AG04449 (cell line): ENCODE data around the gene VAC14.

Experiments used
- CTCF ChIA-PET: fragments of 350-600 bp; formaldehyde crosslinking; extraction: SDS; loops from one replicate; lab custom pipeline; 2021; ENCODE audit warnings: antibody characterized with exemption; lab: Yijun Ruan, JAX
- POLR2A ChIA-PET: fragments of 400-600, 350-600 bp; formaldehyde crosslinking; extraction: SDS; loops from one replicate; lab custom pipeline; 2020; ENCODE audit warnings: antibody characterized with exemption, inconsistent platforms; lab: Yijun Ruan, JAX
- DNase-seq: peaks from one replicate; pipeline ENCODE4 v3.0.0-alpha.2; 2010; ENCODE audit warnings: low read depth, low spot score
- H3K4me3 ChIP-seq: 2 replicates; pipeline ENCODE4 v1.5.1; 2011; ENCODE audit warnings: low read depth, mild to moderate bottlenecking, control low read depth, low read length
- TF ChIP-seq, protein P1 (sequence below): IDR thresholded peaks from one replicate; pipeline ENCODE4 v1.5.1; 2011; ENCODE audit warnings: mild to moderate bottlenecking, moderate library complexity, low read length, control low read depth, inconsistent platforms; ENCODE audit not compliant: insufficient read depth; ENCODE audit errors: missing control alignments

VAC14 gene

DNA sequence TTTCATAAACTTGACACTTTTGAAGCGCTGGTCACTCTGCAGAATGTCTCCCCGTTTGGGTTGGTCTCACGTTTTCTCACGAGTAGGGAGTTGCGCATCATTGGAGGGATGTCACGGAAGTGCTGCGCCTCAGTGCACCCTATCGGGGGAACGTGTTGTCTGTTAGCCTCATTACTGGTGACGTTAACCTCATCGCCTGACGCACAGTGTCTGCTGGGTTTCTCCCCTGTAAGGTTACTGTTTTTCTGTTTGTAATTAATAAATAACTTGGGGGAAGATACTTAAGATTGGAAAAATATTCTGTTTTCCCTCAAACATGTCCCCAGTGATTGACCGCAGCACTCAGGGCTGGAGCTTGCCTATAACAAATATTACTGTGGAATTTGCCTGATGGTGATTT is 26.7 kb downstream of the VAC14 start:
- no peak for DNase-seq
- ChIA-PET POLR2A (no interaction called here), CTCF (interaction anchor here (1.7 to 13.3 kb wide), 3 partner anchors 15 to 96 kb away, joined by 3 to 320 read pairs (median 106); partner anchors contain the start of gene MTSS2)
- no peak overlapping the region for H3K4me3 ChIP-seq
- TF ChIP-seq, protein P1, sequence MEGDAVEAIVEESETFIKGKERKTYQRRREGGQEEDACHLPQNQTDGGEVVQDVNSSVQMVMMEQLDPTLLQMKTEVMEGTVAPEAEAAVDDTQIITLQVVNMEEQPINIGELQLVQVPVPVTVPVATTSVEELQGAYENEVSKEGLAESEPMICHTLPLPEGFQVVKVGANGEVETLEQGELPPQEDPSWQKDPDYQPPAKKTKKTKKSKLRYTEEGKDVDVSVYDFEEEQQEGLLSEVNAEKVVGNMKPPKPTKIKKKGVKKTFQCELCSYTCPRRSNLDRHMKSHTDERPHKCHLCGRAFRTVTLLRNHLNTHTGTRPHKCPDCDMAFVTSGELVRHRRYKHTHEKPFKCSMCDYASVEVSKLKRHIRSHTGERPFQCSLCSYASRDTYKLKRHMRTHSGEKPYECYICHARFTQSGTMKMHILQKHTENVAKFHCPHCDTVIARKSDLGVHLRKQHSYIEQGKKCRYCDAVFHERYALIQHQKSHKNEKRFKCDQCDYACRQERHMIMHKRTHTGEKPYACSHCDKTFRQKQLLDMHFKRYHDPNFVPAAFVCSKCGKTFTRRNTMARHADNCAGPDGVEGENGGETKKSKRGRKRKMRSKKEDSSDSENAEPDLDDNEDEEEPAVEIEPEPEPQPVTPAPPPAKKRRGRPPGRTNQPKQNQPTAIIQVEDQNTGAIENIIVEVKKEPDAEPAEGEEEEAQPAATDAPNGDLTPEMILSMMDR = no peak

DNA sequence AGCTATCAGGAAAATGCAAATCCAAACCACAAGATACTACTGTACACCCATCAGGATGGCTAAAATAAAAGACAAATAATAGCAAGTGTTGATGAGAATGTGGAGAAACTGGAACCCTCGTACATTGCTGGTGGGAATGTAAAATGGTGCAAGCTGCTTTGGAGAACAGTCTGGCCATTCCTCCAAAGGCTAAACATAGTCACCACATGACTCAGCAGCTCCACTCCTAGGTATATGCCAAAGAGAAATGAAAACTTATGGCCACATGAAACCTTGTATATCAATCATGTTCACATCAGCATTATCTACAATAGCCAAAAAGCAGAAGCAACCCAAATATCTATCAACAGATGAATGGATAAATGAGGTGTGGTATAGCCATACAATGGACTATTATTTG is 28.5 kb downstream of the VAC14 start:
- POLR2A ChIA-PET = no interaction called here

DNA sequence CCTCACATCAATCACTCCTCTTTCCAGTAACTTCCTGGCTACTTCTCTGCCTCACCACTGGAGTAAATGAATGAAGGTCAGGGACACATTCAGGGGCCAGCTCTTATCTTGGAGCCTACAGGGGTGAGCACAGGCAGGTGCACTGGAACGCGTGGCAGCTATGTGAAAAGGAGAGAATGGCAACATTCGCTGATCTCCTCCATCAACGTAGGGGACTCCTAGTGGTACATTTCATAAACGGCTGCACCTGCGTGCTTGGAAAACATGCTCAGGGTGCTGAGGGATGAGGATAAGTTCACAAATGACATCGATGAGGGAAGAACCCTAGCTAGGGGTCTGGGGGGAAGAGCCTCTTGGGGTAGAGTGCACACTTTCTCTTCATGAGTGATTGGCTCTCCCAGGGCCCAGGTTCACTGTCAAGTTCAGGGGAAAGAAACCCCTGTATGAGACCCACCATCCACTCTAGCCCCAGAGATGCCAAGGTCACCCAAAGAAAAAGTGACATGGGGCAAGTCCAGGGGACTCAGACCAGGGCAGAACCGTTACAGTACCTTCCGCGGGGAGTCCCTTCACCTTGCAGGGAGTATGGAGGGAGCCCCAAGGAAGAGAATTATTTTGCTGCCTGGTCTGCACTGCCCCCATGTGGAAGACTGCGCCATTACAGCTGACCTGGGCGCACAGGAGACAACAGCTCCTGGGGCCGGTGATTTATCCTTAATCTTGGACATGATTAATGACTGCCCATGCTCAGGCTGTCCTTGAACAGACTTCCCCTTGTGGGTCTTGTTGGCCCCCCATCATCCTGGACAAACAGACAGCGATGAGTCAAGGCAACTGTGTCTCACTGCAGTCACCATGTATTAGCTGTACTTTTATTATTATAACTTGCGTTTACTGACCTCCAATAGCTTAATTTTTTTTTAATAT is 30.1 kb downstream of the VAC14 start:
- no peak for DNase-seq
- TF ChIP-seq, protein P1 = peak; percentile 91
- ChIA-PET POLR2A (interaction anchor here (0.6 to 1.2 kb wide), 5 partner anchors 68 to 427 kb away, joined by 3 read pairs; partner anchors contain the start of gene MTSS2), CTCF (interaction anchor here (0.6 to 13.3 kb wide), 45 partner anchors 7 to 1084 kb away, joined by 3 to 320 read pairs (median 7); partner anchors contain the start of gene MTSS2)
- H3K4me3 ChIP-seq = no peak overlapping the region

More for the DNA sequence above, 28.5 kb downstream of the VAC14 start:
- CTCF ChIA-PET = interaction anchor here (1.2 to 13.3 kb wide), 15 partner anchors 12 to 727 kb away, joined by 3 to 320 read pairs (median 25); partner anchors contain the start of gene MTSS2
- TF ChIP-seq, protein P1 = no peak
- no peak for DNase-seq
- H3K4me3 ChIP-seq = no peak overlapping the region

DNA sequence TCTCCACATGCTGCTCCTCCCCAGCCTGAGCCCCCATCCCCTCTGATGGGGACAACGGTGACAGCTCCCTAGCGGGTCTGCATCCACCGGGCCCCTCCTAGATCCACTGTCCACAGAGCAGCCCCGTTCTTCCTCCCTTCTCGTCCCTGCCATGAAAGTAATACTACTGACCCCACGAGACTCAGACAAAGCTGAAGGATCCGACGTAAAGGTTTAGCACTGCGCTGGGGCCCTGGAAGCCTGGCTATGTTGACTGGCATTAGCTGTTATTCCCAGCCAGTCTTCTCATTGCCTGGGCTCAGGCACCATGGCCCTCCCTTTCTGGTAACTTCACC is 30.7 kb downstream of the VAC14 start:
- no peak overlapping the region for H3K4me3 ChIP-seq
- CTCF ChIA-PET = interaction anchor here (0.5 to 13.3 kb wide), 31 partner anchors 8 to 729 kb away, joined by 3 to 320 read pairs (median 9); partner anchors contain the start of gene MTSS2
- POLR2A ChIA-PET = no interaction called here
- TF ChIP-seq, protein P1 = no peak
- no peak for DNase-seq

DNA sequence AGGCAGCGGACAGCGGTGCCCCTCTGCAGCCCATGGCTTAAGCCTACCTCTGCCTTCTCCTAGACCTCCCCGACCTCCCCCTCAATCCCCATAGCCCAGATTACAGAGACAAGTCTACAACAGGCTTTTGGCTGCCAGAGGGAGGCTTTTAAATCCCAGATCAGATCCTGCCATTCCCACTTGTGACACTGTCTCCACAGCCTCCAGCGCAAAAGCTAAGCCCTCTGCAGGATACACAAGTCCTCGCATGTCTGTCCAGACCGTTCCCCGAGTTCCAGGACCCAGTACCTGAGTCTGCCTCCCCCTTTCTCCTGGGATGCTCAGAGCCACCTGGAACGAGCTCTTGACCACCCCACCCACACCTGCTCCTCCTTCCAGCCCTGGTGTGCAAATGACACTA is 31.2 kb downstream of the VAC14 start:
- CTCF ChIA-PET = interaction anchor here (0.5 to 13.3 kb wide), 21 partner anchors 8 to 729 kb away, joined by 3 to 320 read pairs (median 16); partner anchors contain the start of gene MTSS2
- TF ChIP-seq, protein P1 = no peak
- no peak overlapping the region for H3K4me3 ChIP-seq
- POLR2A ChIA-PET = no interaction called here
- DNase-seq = no peak

DNA sequence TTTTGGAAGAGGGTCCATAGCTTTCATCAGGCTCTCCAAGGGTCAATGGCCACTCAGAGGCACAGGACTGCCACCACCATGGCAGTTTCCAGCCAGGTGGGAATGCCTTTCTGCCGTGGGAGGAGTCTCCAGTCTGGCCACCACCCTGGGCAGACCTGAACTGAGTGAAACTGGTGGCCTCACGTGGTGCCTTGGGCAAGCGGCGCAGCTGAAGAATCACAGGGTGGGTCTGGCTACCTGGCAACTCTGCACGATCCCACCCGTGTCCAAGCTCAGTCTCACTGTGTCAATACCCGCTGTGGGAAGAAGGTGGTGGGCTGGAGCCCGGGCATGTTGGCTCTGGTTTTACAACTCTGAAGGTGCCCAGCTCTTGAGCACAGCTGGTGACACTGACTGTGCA is 31.8 kb downstream of the VAC14 start:
- no peak overlapping the region for H3K4me3 ChIP-seq
- ChIA-PET CTCF (interaction anchor here (1.9 to 13.3 kb wide), 8 partner anchors 9 to 114 kb away, joined by 10 to 320 read pairs (median 52); partner anchors contain the start of gene MTSS2), POLR2A (no interaction called here)
- TF ChIP-seq, protein P1 = no peak
- DNase-seq = no peak
